ENCODE data around the gene CD276.

- TF ChIP-seq EGR1 (IDR thresholded peaks at IDR 0.05), result no peak
- TF ChIP-seq YY1 (IDR thresholded peaks at IDR 0.05; ENCODE audit: low read depth), result no peak
- no peak for TF ChIP-seq MAX (IDR thresholded peaks at IDR 0.05)
- TF ChIP-seq REST (IDR thresholded peaks at IDR 0.05; ENCODE audit: low read depth), result no peak
- no peak for TF ChIP-seq USF1 (IDR thresholded peaks at IDR 0.05)
- no peak for TF ChIP-seq EP300 (IDR thresholded peaks at IDR 0.05; ENCODE audit: borderline replicate concordance)
- no peak for TF ChIP-seq RAD21 (IDR thresholded peaks at IDR 0.05; ENCODE audit: low read depth)
- TF ChIP-seq TAF1 (IDR thresholded peaks at IDR 0.05; ENCODE audit: low read depth), result no peak
- TF ChIP-seq CREB1 (IDR thresholded peaks at IDR 0.05; ENCODE audit: low read depth), result no peak
- TF ChIP-seq CEBPB (IDR thresholded peaks at IDR 0.05), result no peak
- no peak for TF ChIP-seq TEAD4 (IDR thresholded peaks at IDR 0.05)
- TF ChIP-seq FOXM1 (IDR thresholded peaks at IDR 0.05; ENCODE audit: borderline replicate concordance, low read depth), result no peak
These were observed 1.8 kb downstream of the CD276 start for GRCh38 chr15:73685981-73686380.
